EL (cell line): ENCODE measurements around the gene NELFB.

Experiments used
- DNase-seq: peaks from one replicate; pipeline ENCODE4 v3.0.0-alpha.2; 2016

The NELFB gene

GRCh38 chr9:137317021-137317717, 62.0 kb downstream of the NELFB start:
- DNase-seq: no peak

DNA sequence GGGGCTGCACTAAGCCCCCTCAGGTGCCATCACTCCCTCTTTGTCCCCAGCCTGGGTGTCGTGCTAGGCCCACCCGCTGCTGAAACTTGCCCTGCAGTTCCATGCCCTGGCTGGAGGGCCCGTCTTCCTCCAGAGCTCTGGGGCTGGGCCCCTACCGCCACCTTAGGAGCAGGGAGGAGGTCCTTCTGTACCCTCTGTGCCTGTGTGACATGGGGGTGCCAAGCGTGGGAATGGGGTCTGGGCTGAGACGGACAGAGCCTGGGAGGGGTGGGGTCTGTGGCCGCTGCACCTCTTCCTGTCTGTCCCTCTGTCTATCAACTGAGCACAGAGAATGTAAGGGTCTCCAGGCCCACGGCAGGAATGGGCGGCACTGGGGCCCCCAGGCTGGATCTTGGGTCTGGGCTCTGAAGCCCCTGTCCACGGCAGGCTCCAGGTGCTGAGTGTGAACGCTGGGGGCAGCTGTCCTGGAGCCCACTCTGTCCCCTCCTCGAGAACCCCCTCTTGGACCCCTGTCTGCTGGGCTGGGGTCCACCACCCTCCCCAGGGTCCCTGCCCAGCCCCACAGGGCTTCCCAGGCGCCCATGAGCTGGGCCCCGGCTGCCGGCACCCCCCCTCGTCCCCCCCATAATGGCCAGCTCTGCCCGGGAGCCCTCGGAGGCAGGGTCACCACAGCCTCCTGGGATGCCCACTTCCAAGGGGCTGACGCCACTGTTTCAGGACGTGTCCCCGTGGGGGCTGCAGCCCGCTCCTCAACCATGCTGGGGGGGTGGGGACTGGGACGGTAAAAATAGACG, 62.8 kb downstream of the NELFB start:
- DNase-seq: no peak

- DNase-seq: no peak
Observed at GRCh38 chr9:137318602-137319001, 63.5 kb downstream of the NELFB start.

DNA sequence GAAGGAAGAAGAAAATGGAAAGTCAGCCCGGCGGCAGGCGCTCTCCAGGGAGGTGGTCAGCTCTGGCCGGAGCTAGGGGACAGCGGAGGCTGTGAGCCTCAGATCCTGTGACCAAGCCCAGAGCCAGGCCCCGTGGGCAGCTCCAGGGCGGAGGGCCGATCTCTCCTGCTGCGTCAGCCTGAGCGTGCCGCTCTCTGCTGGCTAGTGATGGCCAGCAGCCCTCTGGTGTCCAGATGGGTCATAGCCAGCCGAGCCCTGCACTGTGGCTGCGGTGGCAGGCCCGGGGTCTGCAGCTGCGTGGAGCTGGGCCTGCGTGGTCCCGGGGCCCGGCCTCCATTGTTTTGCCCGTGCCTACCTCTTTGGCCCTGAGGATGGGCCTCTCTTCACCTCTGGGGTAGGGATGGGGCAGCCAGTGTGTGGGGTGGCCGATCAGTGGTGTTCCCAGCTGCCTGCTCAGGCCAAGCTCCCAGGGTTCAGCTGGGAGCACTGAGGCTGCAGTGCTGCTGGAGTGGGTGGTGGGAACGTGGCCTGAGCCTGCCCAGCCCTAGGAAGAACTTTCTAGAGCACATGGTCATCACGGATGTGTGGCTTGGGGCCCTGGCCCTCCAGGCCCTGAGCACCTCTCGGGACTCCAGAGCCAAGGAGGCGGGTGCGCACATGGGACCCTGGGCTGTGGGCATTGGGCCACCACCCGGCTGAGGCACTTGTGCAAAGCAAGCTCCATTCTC, 64.0 kb downstream of the NELFB start:
- no peak for DNase-seq

- DNase-seq: no peak
Observed at GRCh38 chr9:137319739-137320551, 64.8 kb downstream of the NELFB start.

- DNase-seq: no peak
Observed at GRCh38 chr9:137320555-137321384, 65.6 kb downstream of the NELFB start.

DNA sequence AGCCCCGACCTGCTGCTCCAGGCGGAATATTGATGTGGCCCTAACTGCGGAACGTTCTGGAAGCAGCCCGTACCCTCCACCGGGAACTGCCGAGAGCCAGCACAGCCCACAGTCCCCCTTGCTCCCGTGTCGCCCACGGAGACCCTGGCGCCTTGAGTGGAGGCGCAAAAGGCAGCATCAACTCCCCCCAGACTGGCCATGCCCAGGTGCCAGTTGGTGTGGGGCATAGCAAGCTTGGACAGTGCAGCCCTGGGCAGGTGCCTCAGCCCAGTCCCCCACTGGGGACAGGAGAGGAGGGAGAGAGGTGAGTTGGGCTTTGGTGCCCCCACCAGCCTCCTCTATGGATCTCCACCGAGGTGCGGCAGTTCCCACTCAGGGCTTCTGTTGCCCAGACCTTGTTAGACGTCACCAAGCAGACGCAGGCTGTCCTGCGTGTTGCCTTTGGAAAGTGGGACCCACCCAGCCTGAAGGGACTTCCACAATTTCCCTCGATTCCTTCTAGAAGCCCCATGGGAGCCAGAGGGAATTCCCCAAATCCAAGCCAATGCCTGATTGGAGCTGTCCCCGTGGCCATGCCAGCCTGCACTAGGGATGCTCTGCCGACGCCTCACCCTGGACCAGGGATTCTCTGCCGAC, 66.7 kb downstream of the NELFB start:
- DNase-seq: no peak
